Neural progenitor cell (in vitro differentiated cells): ENCODE measurements around the gene CTSW.

Source experiments
- EZH2 ChIP-seq: fragments of 200-600 bp; sonication (generic); IDR thresholded peaks from 2 replicates; pipeline ENCODE4 v1.6.1; 2017; ENCODE audit warnings: antibody characterized with exemption, mild to moderate bottlenecking, moderate library complexity
- TF ChIP-seq, protein P1 (sequence below): fragments of 200-600 bp; sonication (generic); IDR thresholded peaks from 2 replicates; pipeline ENCODE4 v1.5.1; 2017; ENCODE audit warnings: antibody characterized with exemption, mild to moderate bottlenecking

DNA sequence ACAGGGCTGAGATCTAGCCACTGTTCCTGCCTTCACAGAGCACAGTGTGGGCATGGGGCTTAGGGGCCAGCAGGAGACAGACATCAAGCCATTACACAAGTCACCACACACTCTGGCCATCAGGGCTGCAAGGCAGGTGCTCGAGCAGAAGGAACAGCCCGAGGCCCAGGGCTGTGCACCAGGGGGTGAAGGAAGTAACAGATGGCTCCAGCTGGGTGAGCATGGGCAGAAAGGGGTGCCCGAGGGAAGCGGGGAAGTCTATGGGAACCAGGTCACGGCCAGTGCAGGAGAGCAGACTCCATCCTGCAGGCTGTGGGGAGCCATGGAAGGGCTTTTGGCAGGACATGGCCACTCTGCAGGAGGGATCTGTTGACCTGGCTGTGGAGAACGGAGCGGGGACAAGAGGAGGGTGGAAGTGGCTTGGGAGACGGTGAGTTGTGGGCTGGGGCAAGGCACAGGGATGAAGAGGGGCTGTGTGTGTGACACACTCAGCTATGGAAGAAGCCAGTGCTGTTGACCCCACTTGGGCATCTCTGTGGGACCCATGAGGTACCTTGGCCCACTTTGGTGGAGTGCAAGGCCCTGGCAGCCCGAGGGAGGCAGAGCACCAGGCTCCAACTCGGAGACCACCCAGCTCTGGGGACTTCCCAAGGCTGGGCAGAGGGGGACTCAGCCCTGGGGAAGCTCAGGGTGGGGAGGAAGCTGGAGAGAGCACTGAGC, 35.6 kb downstream of the CTSW start:
- TF ChIP-seq, protein P1, sequence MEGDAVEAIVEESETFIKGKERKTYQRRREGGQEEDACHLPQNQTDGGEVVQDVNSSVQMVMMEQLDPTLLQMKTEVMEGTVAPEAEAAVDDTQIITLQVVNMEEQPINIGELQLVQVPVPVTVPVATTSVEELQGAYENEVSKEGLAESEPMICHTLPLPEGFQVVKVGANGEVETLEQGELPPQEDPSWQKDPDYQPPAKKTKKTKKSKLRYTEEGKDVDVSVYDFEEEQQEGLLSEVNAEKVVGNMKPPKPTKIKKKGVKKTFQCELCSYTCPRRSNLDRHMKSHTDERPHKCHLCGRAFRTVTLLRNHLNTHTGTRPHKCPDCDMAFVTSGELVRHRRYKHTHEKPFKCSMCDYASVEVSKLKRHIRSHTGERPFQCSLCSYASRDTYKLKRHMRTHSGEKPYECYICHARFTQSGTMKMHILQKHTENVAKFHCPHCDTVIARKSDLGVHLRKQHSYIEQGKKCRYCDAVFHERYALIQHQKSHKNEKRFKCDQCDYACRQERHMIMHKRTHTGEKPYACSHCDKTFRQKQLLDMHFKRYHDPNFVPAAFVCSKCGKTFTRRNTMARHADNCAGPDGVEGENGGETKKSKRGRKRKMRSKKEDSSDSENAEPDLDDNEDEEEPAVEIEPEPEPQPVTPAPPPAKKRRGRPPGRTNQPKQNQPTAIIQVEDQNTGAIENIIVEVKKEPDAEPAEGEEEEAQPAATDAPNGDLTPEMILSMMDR, result no peak
- TF ChIP-seq EZH2, result no peak
